ENCODE measurements around the gene SSH2. TPM values are rescaled to one million over a fixed set of nuclear protein-coding genes. Genes with fewer than 3 reads are reported as not detected.
A peak's percentile ranks its signal among the peaks of the same experiment; 100 is the strongest.

The SSH2 gene
- total and polyA plus RNA-seq, 2 of the 13 experiments (the other 11 are each of a cell fraction or from before 2014, with no cell fraction given), result 6.0 to 6.4 TPM

DNA sequence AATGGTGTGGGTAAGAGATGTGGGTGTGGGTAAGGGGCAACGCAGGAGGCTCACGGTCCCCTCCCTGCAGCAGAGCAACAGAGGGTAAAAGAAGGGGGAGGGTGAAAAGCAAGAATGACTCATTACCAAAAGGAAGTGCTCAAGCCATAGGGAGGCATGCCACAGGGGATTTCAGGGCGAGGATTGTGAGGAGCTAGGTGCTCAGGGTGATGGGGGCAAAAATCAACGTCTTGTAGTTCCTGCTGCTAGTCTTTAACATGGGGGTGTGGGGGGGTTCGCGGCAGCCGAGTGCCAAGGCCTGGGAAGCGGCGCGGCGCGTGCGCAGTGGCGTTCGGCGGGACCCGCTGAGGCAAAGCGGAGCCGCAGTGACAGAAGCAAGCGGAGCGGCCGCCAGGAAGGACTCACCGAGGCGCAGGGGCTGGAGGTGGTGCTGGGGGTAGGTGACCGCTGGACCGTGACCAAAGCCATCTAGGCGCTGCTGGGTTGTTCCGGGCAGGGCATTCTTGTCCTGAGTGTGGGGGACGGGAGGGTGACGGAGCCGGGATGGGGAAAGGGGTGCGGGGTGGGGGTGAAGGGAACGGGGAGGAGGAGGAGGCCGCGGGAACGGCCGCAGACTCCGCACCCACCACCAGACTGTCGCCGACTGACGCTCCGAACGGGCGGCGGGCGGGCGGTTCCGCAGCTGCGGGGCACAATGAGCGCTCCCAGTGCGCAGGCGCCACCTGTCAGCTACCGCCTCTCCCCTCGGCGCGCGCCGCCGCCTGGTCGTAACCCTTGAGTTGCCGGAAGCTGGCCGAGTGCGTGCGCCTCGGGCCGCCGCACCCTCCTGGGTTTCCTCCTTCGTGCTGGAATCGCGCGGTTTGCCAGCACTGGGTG, at the start of gene SSH2 (continued):
- peak; percentile 92 for TF ChIP-seq ZBTB14 (CRISPR knock-in tag; IDR thresholded peaks at IDR 0.05)
- no peak for TF ChIP-seq NR1H2 (CRISPR knock-in tag; IDR thresholded peaks at IDR 0.05; ENCODE audit: borderline replicate concordance, low read depth)
- TF ChIP-seq SSRP1 (CRISPR knock-in tag; IDR thresholded peaks at IDR 0.05), result no peak
- TF ChIP-seq ZNF75D (CRISPR knock-in tag; IDR thresholded peaks at IDR 0.05; ENCODE audit: borderline replicate concordance), result no peak
- TF ChIP-seq TEAD3 (CRISPR knock-in tag; optimal IDR thresholded peaks at IDR 0.05; ENCODE audit: borderline replicate concordance), result peak; percentile 20
- TF ChIP-seq AKAP8 (CRISPR knock-in tag; IDR thresholded peaks at IDR 0.05), result 0 out of 2 replicates have a peak, but pooled peaks have one; percentile 22
- TF ChIP-seq PRMT3 (CRISPR knock-in tag; IDR thresholded peaks at IDR 0.05; ENCODE audit: borderline replicate concordance, low read depth), result peak; percentile 76; the same call in 1 of the 2 replicates
- no peak for TF ChIP-seq FOXJ3 (CRISPR knock-in tag; IDR thresholded peaks at IDR 0.05; ENCODE audit: borderline replicate concordance)
- TF ChIP-seq, protein P1, sequence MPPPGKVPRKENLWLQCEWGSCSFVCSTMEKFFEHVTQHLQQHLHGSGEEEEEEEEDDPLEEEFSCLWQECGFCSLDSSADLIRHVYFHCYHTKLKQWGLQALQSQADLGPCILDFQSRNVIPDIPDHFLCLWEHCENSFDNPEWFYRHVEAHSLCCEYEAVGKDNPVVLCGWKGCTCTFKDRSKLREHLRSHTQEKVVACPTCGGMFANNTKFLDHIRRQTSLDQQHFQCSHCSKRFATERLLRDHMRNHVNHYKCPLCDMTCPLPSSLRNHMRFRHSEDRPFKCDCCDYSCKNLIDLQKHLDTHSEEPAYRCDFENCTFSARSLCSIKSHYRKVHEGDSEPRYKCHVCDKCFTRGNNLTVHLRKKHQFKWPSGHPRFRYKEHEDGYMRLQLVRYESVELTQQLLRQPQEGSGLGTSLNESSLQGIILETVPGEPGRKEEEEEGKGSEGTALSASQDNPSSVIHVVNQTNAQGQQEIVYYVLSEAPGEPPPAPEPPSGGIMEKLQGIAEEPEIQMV (CRISPR knock-in tag; IDR thresholded peaks at IDR 0.05; ENCODE audit: low read depth), result no peak
- no peak for TF ChIP-seq ZBTB46 (CRISPR knock-in tag; IDR thresholded peaks at IDR 0.05; ENCODE audit: borderline replicate concordance)
- peak; percentile 69 for TF ChIP-seq KAT8 (CRISPR knock-in tag; IDR thresholded peaks at IDR 0.05)
- TF ChIP-seq PHF8 (CRISPR knock-in tag; IDR thresholded peaks at IDR 0.05), result peak; percentile 58
- TF ChIP-seq HBP1 (CRISPR knock-in tag; IDR thresholded peaks at IDR 0.05; ENCODE audit: low read depth), result 0 out of 2 replicates have a peak, but pooled peaks have one; percentile 17
- TF ChIP-seq ZNF275 (CRISPR knock-in tag; IDR thresholded peaks at IDR 0.05; ENCODE audit: borderline replicate concordance), result no peak
- peak; percentile 63 for TF ChIP-seq SALL2 (CRISPR knock-in tag; IDR thresholded peaks at IDR 0.05)
- no peak for TF ChIP-seq ZNF496 (CRISPR knock-in tag; IDR thresholded peaks at IDR 0.05; ENCODE audit: insufficient replicate concordance)
- TF ChIP-seq STAT5B (CRISPR knock-in tag; IDR thresholded peaks at IDR 0.05), result no peak
- TF ChIP-seq, protein P2, sequence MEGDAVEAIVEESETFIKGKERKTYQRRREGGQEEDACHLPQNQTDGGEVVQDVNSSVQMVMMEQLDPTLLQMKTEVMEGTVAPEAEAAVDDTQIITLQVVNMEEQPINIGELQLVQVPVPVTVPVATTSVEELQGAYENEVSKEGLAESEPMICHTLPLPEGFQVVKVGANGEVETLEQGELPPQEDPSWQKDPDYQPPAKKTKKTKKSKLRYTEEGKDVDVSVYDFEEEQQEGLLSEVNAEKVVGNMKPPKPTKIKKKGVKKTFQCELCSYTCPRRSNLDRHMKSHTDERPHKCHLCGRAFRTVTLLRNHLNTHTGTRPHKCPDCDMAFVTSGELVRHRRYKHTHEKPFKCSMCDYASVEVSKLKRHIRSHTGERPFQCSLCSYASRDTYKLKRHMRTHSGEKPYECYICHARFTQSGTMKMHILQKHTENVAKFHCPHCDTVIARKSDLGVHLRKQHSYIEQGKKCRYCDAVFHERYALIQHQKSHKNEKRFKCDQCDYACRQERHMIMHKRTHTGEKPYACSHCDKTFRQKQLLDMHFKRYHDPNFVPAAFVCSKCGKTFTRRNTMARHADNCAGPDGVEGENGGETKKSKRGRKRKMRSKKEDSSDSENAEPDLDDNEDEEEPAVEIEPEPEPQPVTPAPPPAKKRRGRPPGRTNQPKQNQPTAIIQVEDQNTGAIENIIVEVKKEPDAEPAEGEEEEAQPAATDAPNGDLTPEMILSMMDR (CRISPR knock-in tag; IDR thresholded peaks at IDR 0.05), result peak; percentile 33; the same call in 1 of the 2 replicates
- peak; percentile 50; the same call in 1 of the 2 replicates for TF ChIP-seq ETV5 (CRISPR knock-in tag; IDR thresholded peaks at IDR 0.05; ENCODE audit: borderline replicate concordance)

All from HepG2 (cell line).